Omental fat pad (tissue), 4 donors: ENCODE measurements around the gene MYO1B. TPM values are rescaled to one million over a fixed set of nuclear protein-coding genes. Genes with fewer than 3 reads are reported as not detected.

Experiments
- ATAC-seq: fragments of 150-250 bp; one replicate; pipeline ENCODE4 v1.9.1; 2016; ENCODE audit warnings: mild to moderate bottlenecking, moderate library complexity; ENCODE audit not compliant: low FRiP score
- DNase-seq: peaks from one replicate; pipeline ENCODE4 v3.0.0-alpha.2; 2019; ENCODE audit warnings: low spot score
- CTCF ChIP-seq, 3 donors: fragments of 450-650 bp; IDR thresholded peaks; one replicate each; pipeline ENCODE4 v1.5.1; 2016 to 2017; ENCODE audit warnings: antibody characterized with exemption in 3 of 3, mild to moderate bottlenecking in 3 of 3, moderate library complexity in 2 of 3
- total RNA-seq, 4 donors: library from RNA; depleted of rRNA; stranded (reverse); fragments of >200 nt; gene quantifications; one replicate each; pipeline ENCODE4 v1.1.0, GENCODE V29; 2016

MYO1B gene
- total RNA-seq, 4 donors from 2014 or later = 37.7 to 118 (median 59.8) TPM

- DNase-seq (no peak), ATAC-seq (peak; percentile 42)
- no peak for TF ChIP-seq CTCF (IDR thresholded peaks at IDR 0.05)
Observed at GRCh38 chr2:191202881-191203397, 42.3 kb upstream of the MYO1B start.

- ATAC-seq = no peak
- no peak for DNase-seq
- no peak for TF ChIP-seq CTCF (IDR thresholded peaks at IDR 0.05)
Observed at GRCh38 chr2:191204433-191204832, 40.8 kb upstream of the MYO1B start.

- no peak for TF ChIP-seq CTCF (IDR thresholded peaks at IDR 0.05)
- no peak for ATAC-seq
Observed at GRCh38 chr2:191206613-191207471, 38.4 kb upstream of the MYO1B start.

GRCh38 chr2:191209340-191209739, 35.9 kb upstream of the MYO1B start:
- DNase-seq (no peak), ATAC-seq (no peak)
- no peak for TF ChIP-seq CTCF (IDR thresholded peaks at IDR 0.05)

More at GRCh38 chr2:191206613-191207471, 38.4 kb upstream of the MYO1B start:
- no peak for DNase-seq

- TF ChIP-seq CTCF (IDR thresholded peaks at IDR 0.05) = no peak
- no peak for ATAC-seq
- no peak for DNase-seq
Observed at GRCh38 chr2:191212119-191212518, 33.1 kb upstream of the MYO1B start.

- DNase-seq = no peak
- no peak for ATAC-seq
- no peak for TF ChIP-seq CTCF (IDR thresholded peaks at IDR 0.05)
Observed at GRCh38 chr2:191213333-191213732, 31.9 kb upstream of the MYO1B start.

GRCh38 chr2:191215230-191215629, 30.0 kb upstream of the MYO1B start:
- no peak for DNase-seq
- TF ChIP-seq CTCF (IDR thresholded peaks at IDR 0.05) = no peak
- ATAC-seq = no peak
